CD8-positive, alpha-beta memory T cell (primary cell): ENCODE results near the gene FBRSL1. TPM values are rescaled to one million over a fixed set of nuclear protein-coding genes. Genes with fewer than 3 reads are reported as not detected.

Experiments used
- CTCF ChIA-PET: fragments of 350-600 bp; sonication (Branson Sonifier 250); formaldehyde crosslinking; loops from one replicate; lab custom pipeline; 2021; ENCODE audit warnings: antibody characterized with exemption; lab: Charles Lee
- POLR2A ChIA-PET: fragments of 350-600 bp; sonication (Branson Sonifier 250); formaldehyde crosslinking; loops from one replicate; lab custom pipeline; 2021; ENCODE audit warnings: antibody characterized with exemption; lab: Charles Lee
- DNase-seq, 5 donors: peaks; one replicate each; pipeline versions ENCODE4 v3.0.0 to v3.0.0-alpha.2; 2020 to 2022; ENCODE audit warnings: mixed read lengths in 1 of 5
- H3K27ac ChIP-seq: one replicate; pipeline ENCODE4 v1.7.0; 2013; ENCODE audit warnings: low read depth, mild to moderate bottlenecking, low read length, moderate library complexity
- H3K27me3 ChIP-seq: 2 replicates; pipeline ENCODE4 v1.7.0; 2013; ENCODE audit warnings: low read length, mild to moderate bottlenecking; ENCODE audit not compliant: insufficient read depth, poor library complexity, severe bottlenecking
- H3K36me3 ChIP-seq: 2 replicates; pipeline ENCODE4 v1.7.0; 2013; ENCODE audit warnings: mild to moderate bottlenecking, low read length, moderate library complexity; ENCODE audit not compliant: insufficient read depth
- H3K4me1 ChIP-seq: 2 replicates; pipeline ENCODE4 v1.7.0; 2013; ENCODE audit warnings: mild to moderate bottlenecking, low read length, moderate library complexity; ENCODE audit not compliant: insufficient read depth
- H3K4me3 ChIP-seq: 2 replicates; pipeline ENCODE4 v1.7.0; 2013; ENCODE audit warnings: mild to moderate bottlenecking, low read length
- H3K9me3 ChIP-seq: 2 replicates; pipeline ENCODE4 v1.7.0; 2013; ENCODE audit warnings: mild to moderate bottlenecking, low read length
- H3K27ac Mint-ChIP-seq, 8 donors: one replicate each; pipeline ENCODE4 v1.8.0; 2020 to 2021; ENCODE audit warnings: mixed read lengths in 8 of 8, mild to moderate bottlenecking in 6 of 8, inconsistent platforms in 3 of 8, moderate library complexity in 3 of 8
- H3K27me3 Mint-ChIP-seq, 2 donors: one replicate each; pipeline ENCODE4 v1.8.0; 2020 to 2021; ENCODE audit warnings: mixed read lengths in 2 of 2, mild to moderate bottlenecking in 1 of 2, moderate library complexity in 1 of 2
- H3K36me3 Mint-ChIP-seq, 3 donors: one replicate each; pipeline ENCODE4 v1.8.0; 2020 to 2021; ENCODE audit warnings: mixed read lengths in 3 of 3, inconsistent platforms in 1 of 3, mild to moderate bottlenecking in 1 of 3
- H3K4me1 Mint-ChIP-seq, 3 donors: one replicate each; pipeline ENCODE4 v1.8.0; 2020 to 2021; ENCODE audit warnings: mixed read lengths in 3 of 3, inconsistent platforms in 1 of 3, mild to moderate bottlenecking in 1 of 3
- H3K4me3 Mint-ChIP-seq, 7 donors: one replicate each; pipeline ENCODE4 v1.8.0; 2020 to 2021; ENCODE audit warnings: mixed read lengths in 7 of 7, mild to moderate bottlenecking in 6 of 7, moderate library complexity in 4 of 7, inconsistent platforms in 2 of 7
- H3K9me3 Mint-ChIP-seq, 5 donors: one replicate each; pipeline ENCODE4 v1.8.0; 2020 to 2022; ENCODE audit warnings: mixed read lengths in 5 of 5, mild to moderate bottlenecking in 3 of 5, moderate library complexity in 2 of 5, inconsistent platforms in 1 of 5
- polyA plus RNA-seq: library from polyadenylated mRNA; unstranded; fragments of 300-500 nt; fragmentation: Illumina TruSeq; gene quantifications from one replicate; pipeline ENCODE4 v1.2.3, GENCODE V29; 2021
- total RNA-seq, 2 experiments: library from RNA; stranded (reverse); gene quantifications; one replicate each; pipeline ENCODE4 v1.2.3, GENCODE V29; 2021

FBRSL1 gene
- total and polyA plus RNA-seq, 3 experiments from 2014 or later = 1.4 to 62.1 (median 58.1) TPM

- H3K4me1 ChIP-seq = peaks cover 20% of the 10 kb centered on the region
- POLR2A ChIA-PET = interaction anchor here (2.7 kb wide), 1 partner anchor 13 kb away, joined by 14 read pairs; no protein-coding TSS in a partner anchor
- Mint-ChIP-seq H3K36me3 (no peaks in the 10 kb centered on the region), H3K27ac (peak overlapping the region in 7 of 8 donors; percentile 42 to 97 (median 88)), H3K4me1 (peaks cover 9 to 38% (median 20%) of the 10 kb centered on the region in 3 donors), H3K9me3 (peaks cover 0 to 4% (median 2%) of the 10 kb centered on the region in 5 donors), H3K4me3 (peak overlapping the region in 6 of 7 donors; percentile 62 to 82 (median 70)), H3K27me3 (peaks cover 3 to 8% of the 10 kb centered on the region in 2 donors)
- H3K9me3 ChIP-seq = no peaks in the 10 kb centered on the region
- H3K27me3 ChIP-seq = no peaks in the 10 kb centered on the region
- H3K4me3 ChIP-seq = peak overlapping the region; percentile 54
- no peak overlapping the region for H3K27ac ChIP-seq
- no peaks in the 10 kb centered on the region for H3K36me3 ChIP-seq
- CTCF ChIA-PET = no interaction called here
- DNase-seq = peak; percentile 18 to 71 (median 38)
These were observed 14.5 kb upstream of the FBRSL1 start for GRCh38 chr12:132475304-132476037.

GRCh38 chr12:132476038-132476414 is 13.9 kb upstream of the FBRSL1 start:
- peaks cover 3 to 8% of the 10 kb centered on the region in 2 donors for H3K27me3 Mint-ChIP-seq
- POLR2A ChIA-PET = interaction anchor here (2.7 kb wide), 1 partner anchor 12 kb away, joined by 14 read pairs; no protein-coding TSS in a partner anchor

GRCh38 chr12:132476421-132476820 is 13.5 kb upstream of the FBRSL1 start:
- Histone ChIP-seq H3K4me1 (peaks cover 20% of the 10 kb centered on the region), H3K27ac (no peak overlapping the region), H3K36me3 (no peaks in the 10 kb centered on the region), H3K9me3 (no peaks in the 10 kb centered on the region), H3K4me3 (no peak overlapping the region), H3K27me3 (no peaks in the 10 kb centered on the region)
- Mint-ChIP-seq H3K4me1 (peaks cover 9 to 35% (median 17%) of the 10 kb centered on the region in 3 donors), H3K36me3 (no peaks in the 10 kb centered on the region), H3K27ac (peak overlapping the region in 4 of 8 donors; percentile 53 to 94 (median 84)), H3K9me3 (peaks cover 0 to 4% (median 2%) of the 10 kb centered on the region in 5 donors), H3K27me3 (peaks cover 3 to 9% of the 10 kb centered on the region in 2 donors), H3K4me3 (peak overlapping the region in 5 of 7 donors; percentile 12 to 82 (median 49))
- DNase-seq = no peak
- ChIA-PET CTCF (no interaction called here), POLR2A (interaction anchor here (2.7 kb wide), 1 partner anchor 12 kb away, joined by 14 read pairs; no protein-coding TSS in a partner anchor)

More at GRCh38 chr12:132476038-132476414, 13.9 kb upstream of the FBRSL1 start:
- H3K4me3 Mint-ChIP-seq = peak overlapping the region in 5 of 7 donors; percentile 37 to 74 (median 49)
- no peak for DNase-seq
- H3K9me3 ChIP-seq = no peaks in the 10 kb centered on the region
- no peaks in the 10 kb centered on the region for H3K27me3 ChIP-seq
- CTCF ChIA-PET = no interaction called here
- peak overlapping the region in 7 of 8 donors; percentile 45 to 97 (median 89) for H3K27ac Mint-ChIP-seq
- no peak overlapping the region for H3K4me3 ChIP-seq
- H3K4me1 ChIP-seq = peaks cover 20% of the 10 kb centered on the region
- no peak overlapping the region for H3K27ac ChIP-seq
- peaks cover 9 to 36% (median 19%) of the 10 kb centered on the region in 3 donors for H3K4me1 Mint-ChIP-seq
- no peaks in the 10 kb centered on the region for H3K36me3 ChIP-seq
- H3K9me3 Mint-ChIP-seq = peaks cover 0 to 4% (median 2%) of the 10 kb centered on the region in 5 donors
- H3K36me3 Mint-ChIP-seq = no peaks in the 10 kb centered on the region

- H3K9me3 Mint-ChIP-seq = peaks cover 0 to 4% (median 2%) of the 10 kb centered on the region in 5 donors
- ChIA-PET CTCF (no interaction called here), POLR2A (interaction anchor here (1.5 to 2.7 kb wide), 2 partner anchors 9 to 11 kb away, joined by 6 to 14 read pairs; no protein-coding TSS in a partner anchor)
- H3K4me1 Mint-ChIP-seq = peaks cover 9 to 31% (median 14%) of the 10 kb centered on the region in 3 donors
- Histone ChIP-seq H3K36me3 (no peaks in the 10 kb centered on the region), H3K27ac (no peak overlapping the region), H3K4me1 (peaks cover 20% of the 10 kb centered on the region), H3K27me3 (no peaks in the 10 kb centered on the region), H3K4me3 (no peak overlapping the region), H3K9me3 (no peaks in the 10 kb centered on the region)
- H3K36me3 Mint-ChIP-seq = no peaks in the 10 kb centered on the region
- no peak for DNase-seq
- H3K27ac Mint-ChIP-seq = peak overlapping the region in 2 of 8 donors; percentile 22 to 94
- peaks cover 3 to 10% of the 10 kb centered on the region in 2 donors for H3K27me3 Mint-ChIP-seq
- H3K4me3 Mint-ChIP-seq = peak overlapping the region in 3 of 7 donors; percentile 49 to 82 (median 49)
These were observed 12.8 kb upstream of the FBRSL1 start for GRCh38 chr12:132477017-132477702.

- DNase-seq = no peak
These were observed 12.1 kb upstream of the FBRSL1 start for GRCh38 chr12:132477703-132478432.

GRCh38 chr12:132478433-132478803 is 11.5 kb upstream of the FBRSL1 start:
- no peak overlapping the region for H3K27ac ChIP-seq
- H3K9me3 ChIP-seq = no peaks in the 10 kb centered on the region
- ChIA-PET POLR2A (interaction anchor here (1.5 kb wide), 1 partner anchor 8 kb away, joined by 6 read pairs; no protein-coding TSS in a partner anchor), CTCF (no interaction called here)
- no peaks in the 10 kb centered on the region for H3K36me3 Mint-ChIP-seq
- no peaks in the 10 kb centered on the region for H3K27me3 ChIP-seq
- H3K27ac Mint-ChIP-seq = no peak overlapping the region
- no peak overlapping the region for H3K4me3 ChIP-seq
- H3K27me3 Mint-ChIP-seq = peaks cover 3 to 10% of the 10 kb centered on the region in 2 donors
- H3K4me1 ChIP-seq = peaks cover 20% of the 10 kb centered on the region
- no peak overlapping the region for H3K4me3 Mint-ChIP-seq
- peaks cover 9 to 28% (median 12%) of the 10 kb centered on the region in 3 donors for H3K4me1 Mint-ChIP-seq
- peaks cover 0 to 4% (median 2%) of the 10 kb centered on the region in 5 donors for H3K9me3 Mint-ChIP-seq
- H3K36me3 ChIP-seq = no peaks in the 10 kb centered on the region
- DNase-seq = no peak

More at GRCh38 chr12:132477703-132478432, 12.1 kb upstream of the FBRSL1 start:
- Histone ChIP-seq H3K4me3 (no peak overlapping the region), H3K27me3 (no peaks in the 10 kb centered on the region), H3K9me3 (no peaks in the 10 kb centered on the region), H3K4me1 (peaks cover 20% of the 10 kb centered on the region), H3K27ac (no peak overlapping the region), H3K36me3 (no peaks in the 10 kb centered on the region)
- H3K27me3 Mint-ChIP-seq = peaks cover 3 to 10% of the 10 kb centered on the region in 2 donors
- H3K36me3 Mint-ChIP-seq = no peaks in the 10 kb centered on the region
- peak overlapping the region in 1 of 8 donors; percentile 22 for H3K27ac Mint-ChIP-seq
- peak overlapping the region in 2 of 7 donors; percentile 49 to 51 for H3K4me3 Mint-ChIP-seq
- CTCF ChIA-PET = no interaction called here
- peaks cover 0 to 4% (median 2%) of the 10 kb centered on the region in 5 donors for H3K9me3 Mint-ChIP-seq
- POLR2A ChIA-PET = interaction anchor here (1.5 kb wide), 1 partner anchor 8 kb away, joined by 6 read pairs; no protein-coding TSS in a partner anchor
- peaks cover 9 to 28% (median 12%) of the 10 kb centered on the region in 3 donors for H3K4me1 Mint-ChIP-seq

GRCh38 chr12:132478845-132479244 is 11.1 kb upstream of the FBRSL1 start:
- H3K36me3 ChIP-seq = no peaks in the 10 kb centered on the region
- Mint-ChIP-seq H3K4me1 (peaks cover 9 to 28% (median 12%) of the 10 kb centered on the region in 3 donors), H3K4me3 (no peak overlapping the region), H3K9me3 (peaks cover 0 to 4% (median 2%) of the 10 kb centered on the region in 5 donors), H3K27ac (no peak overlapping the region), H3K27me3 (peaks cover 3 to 10% of the 10 kb centered on the region in 2 donors), H3K36me3 (no peaks in the 10 kb centered on the region)
- DNase-seq = no peak
- no peaks in the 10 kb centered on the region for H3K27me3 ChIP-seq
- POLR2A ChIA-PET = no interaction called here
- H3K9me3 ChIP-seq = no peaks in the 10 kb centered on the region
- CTCF ChIA-PET = no interaction called here
- peaks cover 20% of the 10 kb centered on the region for H3K4me1 ChIP-seq
- no peak overlapping the region for H3K27ac ChIP-seq
- no peak overlapping the region for H3K4me3 ChIP-seq
